OCI-LY1 (cell line): ENCODE results near the gene TAGLN.

Source experiments
- H2AFZ ChIP-seq: fragments of 200-600 bp; sonication (generic), shearing (Covaris generic); 2 replicates; pipeline ENCODE4 v1.6.0; 2014; ENCODE audit warnings: antibody characterized with exemption, mild to moderate bottlenecking, low read length
- H3F3A ChIP-seq: fragments of 200-600 bp; sonication (generic), shearing (Covaris generic); 2 replicates; pipeline ENCODE4 v1.6.0; 2014; ENCODE audit warnings: mild to moderate bottlenecking, antibody characterized with exemption, low read length, moderate library complexity; ENCODE audit not compliant: insufficient read depth
- H3K27ac ChIP-seq: fragments of 200-600 bp; sonication (generic); 2 replicates; pipeline ENCODE4 v1.5.1; 2014; ENCODE audit warnings: low read length, mixed run types, mild to moderate bottlenecking, low read depth; ENCODE audit not compliant: poor library complexity, severe bottlenecking
- H3K27me3 ChIP-seq: fragments of 200-600 bp; sonication (generic); 2 replicates; pipeline ENCODE4 v1.6.0; 2014; ENCODE audit warnings: antibody characterized with exemption, mild to moderate bottlenecking, low read length, moderate library complexity; ENCODE audit not compliant: insufficient read depth
- H3K36me3 ChIP-seq: fragments of 200-600 bp; sonication (generic); 2 replicates; pipeline ENCODE4 v1.6.1; 2014; ENCODE audit warnings: mild to moderate bottlenecking, antibody characterized with exemption, low read length, moderate library complexity, mixed read lengths; ENCODE audit not compliant: insufficient read depth
- H3K4me1 ChIP-seq: fragments of 200-600 bp; sonication (generic); 2 replicates; pipeline ENCODE4 v1.5.1; 2014; ENCODE audit warnings: mild to moderate bottlenecking, low read length, moderate library complexity; ENCODE audit not compliant: insufficient read depth, severe bottlenecking
- H3K4me2 ChIP-seq: fragments of 200-600 bp; sonication (generic), shearing (Covaris generic); 2 replicates; pipeline ENCODE4 v1.6.1; 2014; ENCODE audit warnings: low read length
- H3K4me3 ChIP-seq: fragments of 200-600 bp; sonication (generic); 2 replicates; pipeline ENCODE4 v1.5.1; 2014; ENCODE audit warnings: low read length, low read depth, mild to moderate bottlenecking, mixed read lengths; ENCODE audit not compliant: poor library complexity, severe bottlenecking
- H3K79me2 ChIP-seq: fragments of 200-600 bp; shearing (Covaris generic); 2 replicates; pipeline ENCODE4 v1.6.1; 2016; ENCODE audit warnings: mixed run types, low read length, mixed read lengths; ENCODE audit not compliant: insufficient read depth
- H3K9ac ChIP-seq: fragments of 200-600 bp; sonication (generic), shearing (Covaris generic); 2 replicates; pipeline ENCODE4 v1.6.1; 2014; ENCODE audit warnings: mild to moderate bottlenecking, low read length, mixed read lengths
- H3K9me2 ChIP-seq: fragments of 200-600 bp; sonication (generic), shearing (Covaris generic); 2 replicates; pipeline ENCODE4 v1.6.1; 2014; ENCODE audit warnings: low read depth, mild to moderate bottlenecking, low read length, mixed read lengths
- H3K9me3 ChIP-seq: fragments of 200-600 bp; shearing (Covaris generic); 2 replicates; pipeline ENCODE4 v1.6.1; 2014; ENCODE audit warnings: low read length, mixed read lengths
- H4K20me1 ChIP-seq: fragments of 200-600 bp; sonication (generic), shearing (Covaris generic); 2 replicates; pipeline ENCODE4 v1.6.0; 2016; ENCODE audit warnings: mild to moderate bottlenecking, low read length; ENCODE audit not compliant: insufficient read depth
- EZH2 ChIP-seq: fragments of 200-600 bp; sonication (generic), shearing (Covaris generic); IDR thresholded peaks from 2 replicates; pipeline ENCODE4 v1.8.0; 2017; ENCODE audit warnings: borderline replicate concordance, mixed run types, mild to moderate bottlenecking, antibody characterized with exemption, low read length, moderate library complexity, mixed read lengths
- TF ChIP-seq, protein P1 (sequence below): fragments of 200-600 bp; sonication (generic), shearing (Covaris generic); IDR thresholded peaks from 2 replicates; pipeline ENCODE4 v1.5.1; 2017; ENCODE audit warnings: mild to moderate bottlenecking, antibody characterized with exemption, low read length, moderate library complexity, mixed read lengths

Gene TAGLN

DNA sequence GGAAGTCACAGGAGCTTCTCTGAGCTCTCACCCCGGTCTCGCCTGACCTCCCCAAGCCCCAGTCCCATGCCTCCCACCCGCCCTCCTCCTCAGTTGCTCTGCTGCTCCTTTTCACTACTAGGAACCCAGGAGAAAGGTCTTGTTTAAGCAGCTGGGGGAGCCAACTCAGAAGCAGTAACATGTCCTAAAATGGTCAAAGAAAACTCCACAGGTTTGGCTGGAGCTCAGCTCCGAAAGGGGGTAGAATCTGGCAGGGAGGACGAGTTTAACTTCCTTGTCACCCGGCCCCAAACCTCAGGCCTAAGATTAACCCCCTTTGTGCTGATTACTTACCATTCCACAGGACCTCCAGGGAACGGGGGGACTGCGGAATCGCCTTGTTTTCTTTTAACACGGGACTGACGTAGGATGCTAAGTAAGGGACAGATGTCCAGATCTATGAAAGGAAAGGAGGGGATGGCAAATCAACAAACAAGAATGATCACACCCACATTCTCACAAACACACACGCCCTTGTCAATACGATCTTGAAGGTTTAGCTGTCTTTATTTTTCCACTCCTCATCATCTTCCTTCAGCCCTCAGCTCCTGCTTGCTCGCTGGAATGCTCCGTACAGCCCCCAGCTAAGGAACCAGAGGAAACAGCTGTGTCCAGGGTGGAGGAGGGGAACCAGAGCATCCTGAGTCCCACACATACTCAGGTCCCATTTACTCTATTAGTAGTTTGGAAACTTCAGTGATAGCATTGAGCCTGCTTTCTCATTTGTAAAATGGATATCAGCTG is 19.2 kb downstream of the TAGLN start:
- Histone ChIP-seq H3F3A (no peaks in the 10 kb centered on the region), H3K79me2 (no peaks in the 10 kb centered on the region), H3K36me3 (peaks cover 66% of the 10 kb centered on the region), H3K4me3 (no peak overlapping the region), H3K27me3 (no peaks in the 10 kb centered on the region), H3K9ac (no peak overlapping the region), H3K9me3 (no peaks in the 10 kb centered on the region), H3K4me2 (no peak overlapping the region), H3K4me1 (no peaks in the 10 kb centered on the region), H3K9me2 (no peaks in the 10 kb centered on the region), H4K20me1 (no peaks in the 10 kb centered on the region), H2AFZ (no peak overlapping the region), H3K27ac (no peak overlapping the region)
- TF ChIP-seq EZH2 = no peak
- TF ChIP-seq, protein P1, sequence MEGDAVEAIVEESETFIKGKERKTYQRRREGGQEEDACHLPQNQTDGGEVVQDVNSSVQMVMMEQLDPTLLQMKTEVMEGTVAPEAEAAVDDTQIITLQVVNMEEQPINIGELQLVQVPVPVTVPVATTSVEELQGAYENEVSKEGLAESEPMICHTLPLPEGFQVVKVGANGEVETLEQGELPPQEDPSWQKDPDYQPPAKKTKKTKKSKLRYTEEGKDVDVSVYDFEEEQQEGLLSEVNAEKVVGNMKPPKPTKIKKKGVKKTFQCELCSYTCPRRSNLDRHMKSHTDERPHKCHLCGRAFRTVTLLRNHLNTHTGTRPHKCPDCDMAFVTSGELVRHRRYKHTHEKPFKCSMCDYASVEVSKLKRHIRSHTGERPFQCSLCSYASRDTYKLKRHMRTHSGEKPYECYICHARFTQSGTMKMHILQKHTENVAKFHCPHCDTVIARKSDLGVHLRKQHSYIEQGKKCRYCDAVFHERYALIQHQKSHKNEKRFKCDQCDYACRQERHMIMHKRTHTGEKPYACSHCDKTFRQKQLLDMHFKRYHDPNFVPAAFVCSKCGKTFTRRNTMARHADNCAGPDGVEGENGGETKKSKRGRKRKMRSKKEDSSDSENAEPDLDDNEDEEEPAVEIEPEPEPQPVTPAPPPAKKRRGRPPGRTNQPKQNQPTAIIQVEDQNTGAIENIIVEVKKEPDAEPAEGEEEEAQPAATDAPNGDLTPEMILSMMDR = no peak

DNA sequence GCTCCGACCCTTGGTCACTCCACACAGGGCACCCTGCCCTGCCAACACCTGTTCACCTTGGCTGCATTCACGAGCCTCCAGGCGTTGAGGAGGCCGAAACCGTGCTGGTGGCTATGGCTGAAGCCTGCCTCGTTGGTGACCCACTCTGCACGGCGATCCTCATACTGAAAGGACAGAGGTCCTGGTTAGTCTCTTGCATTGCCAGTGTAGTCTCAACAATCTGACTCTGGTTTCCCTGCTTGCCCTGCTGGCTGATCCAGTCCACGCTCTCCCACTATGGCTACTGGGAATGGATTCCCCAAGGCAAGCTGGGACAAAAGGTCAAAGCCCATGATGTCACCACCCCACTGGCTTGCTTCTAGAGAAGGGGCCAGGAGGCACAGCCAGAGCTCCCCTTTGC is 19.8 kb downstream of the TAGLN start:
- no peaks in the 10 kb centered on the region for H3K27me3 ChIP-seq
- H3K36me3 ChIP-seq = peaks cover 69% of the 10 kb centered on the region
- no peak overlapping the region for H3K4me3 ChIP-seq
- H3F3A ChIP-seq = no peaks in the 10 kb centered on the region
- H3K4me1 ChIP-seq = no peaks in the 10 kb centered on the region
- H3K9me3 ChIP-seq = no peaks in the 10 kb centered on the region
- TF ChIP-seq, protein P1 = no peak
- no peak for TF ChIP-seq EZH2
- H2AFZ ChIP-seq = no peak overlapping the region
- no peak overlapping the region for H3K9ac ChIP-seq
- H3K27ac ChIP-seq = no peak overlapping the region
- H3K79me2 ChIP-seq = no peaks in the 10 kb centered on the region
- H4K20me1 ChIP-seq = no peaks in the 10 kb centered on the region
- no peaks in the 10 kb centered on the region for H3K9me2 ChIP-seq
- no peak overlapping the region for H3K4me2 ChIP-seq

DNA sequence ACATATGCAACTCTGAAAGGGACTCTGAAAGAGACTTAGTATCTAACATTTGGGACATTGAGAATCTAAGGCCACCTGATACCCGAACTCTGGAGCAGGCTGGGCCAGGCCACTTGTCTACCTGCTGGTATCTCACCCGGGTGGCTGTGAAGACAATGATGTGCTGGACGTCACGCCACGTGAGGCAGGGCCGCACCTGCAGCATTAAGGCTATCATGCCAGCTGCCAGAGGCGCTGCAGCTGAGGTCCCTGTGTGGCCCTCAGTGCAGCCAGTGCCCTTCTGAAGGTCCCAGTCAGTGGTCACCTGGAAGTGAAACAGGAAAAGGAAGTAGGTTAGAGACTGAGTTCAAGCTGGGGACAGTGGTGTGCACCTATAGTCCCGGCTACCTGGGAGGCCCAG is 20.3 kb downstream of the TAGLN start:
- TF ChIP-seq EZH2 = no peak
- TF ChIP-seq, protein P1 = no peak
- no peaks in the 10 kb centered on the region for H3F3A ChIP-seq
- H3K79me2 ChIP-seq = no peaks in the 10 kb centered on the region
- peaks cover 67% of the 10 kb centered on the region for H3K36me3 ChIP-seq
- H3K9me3 ChIP-seq = no peaks in the 10 kb centered on the region
- H3K4me3 ChIP-seq = no peak overlapping the region
- H3K27ac ChIP-seq = no peak overlapping the region
- H4K20me1 ChIP-seq = no peaks in the 10 kb centered on the region
- H3K4me1 ChIP-seq = no peaks in the 10 kb centered on the region
- no peak overlapping the region for H3K9ac ChIP-seq
- H3K9me2 ChIP-seq = no peaks in the 10 kb centered on the region
- no peak overlapping the region for H2AFZ ChIP-seq
- no peak overlapping the region for H3K4me2 ChIP-seq
- no peaks in the 10 kb centered on the region for H3K27me3 ChIP-seq
